Chondrocyte (in vitro differentiated cells): ENCODE results near the gene SKIC8. TPM values are rescaled to one million over a fixed set of nuclear protein-coding genes. Genes with fewer than 3 reads are reported as not detected.

Experiments used
- DNase-seq: peaks from one replicate; pipeline ENCODE4 v3.0.0; 2021; ENCODE audit warnings: mixed read lengths, low spot score
- H3K27ac Mint-ChIP-seq: one replicate; pipeline ENCODE4 v1.8.0; 2021; ENCODE audit warnings: mild to moderate bottlenecking, moderate library complexity, mixed read lengths; ENCODE audit not compliant: unreplicated experiment
- H3K27me3 Mint-ChIP-seq: 2 replicates; pipeline ENCODE4 v1.8.0; 2021; ENCODE audit warnings: low read depth, mixed read lengths
- H3K36me3 Mint-ChIP-seq: 2 replicates; pipeline ENCODE4 v1.8.0; 2021; ENCODE audit warnings: low read depth, mixed read lengths
- H3K4me1 Mint-ChIP-seq: 2 replicates; pipeline ENCODE4 v1.8.0; 2021; ENCODE audit warnings: low read depth, mild to moderate bottlenecking, mixed read lengths
- H3K4me3 Mint-ChIP-seq: one replicate; pipeline ENCODE4 v1.8.0; 2021; ENCODE audit warnings: mild to moderate bottlenecking, moderate library complexity, mixed read lengths; ENCODE audit not compliant: unreplicated experiment
- H3K9me3 Mint-ChIP-seq: 2 replicates; pipeline ENCODE4 v1.8.0; 2021; ENCODE audit warnings: low read depth, mixed read lengths
- total RNA-seq: library from RNA; stranded (reverse); gene quantifications from 3 replicates; pipeline ENCODE4 v1.2.1, GENCODE V29; 2021
- TF ChIP-seq, protein P1 (sequence below): fragments of 200-600 bp; sonication (generic); IDR thresholded peaks from 2 replicates; pipeline ENCODE4 v1.5.0; 2021; ENCODE audit warnings: antibody characterized with exemption, mild to moderate bottlenecking, moderate library complexity

Gene SKIC8
- total RNA-seq, 1 donor from 2014 or later = 35.1 TPM

DNA sequence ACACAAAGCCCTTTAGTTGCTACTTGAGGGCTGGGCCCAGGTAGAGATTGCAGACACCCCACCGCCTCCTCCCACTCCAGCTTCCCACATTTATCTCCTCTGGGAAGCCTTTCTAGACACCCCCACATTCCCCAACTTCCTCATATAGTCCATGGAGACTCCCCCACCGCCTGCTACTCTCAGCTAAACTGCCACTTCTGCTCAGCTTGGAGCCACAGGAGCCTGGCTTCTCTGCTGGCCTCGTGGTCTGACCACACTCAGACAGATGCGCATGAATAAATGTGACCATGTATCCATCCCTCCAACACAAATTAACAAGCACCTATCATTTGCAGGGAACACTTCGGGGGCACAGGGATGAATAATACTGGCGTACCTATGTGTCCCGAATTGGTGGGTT, 54.5 kb downstream of the SKIC8 start:
- Mint-ChIP-seq H3K4me1 (peaks cover 3% of the 10 kb centered on the region), H3K9me3 (no peaks in the 10 kb centered on the region), H3K36me3 (no peaks in the 10 kb centered on the region), H3K27ac (no peak overlapping the region), H3K4me3 (no peak overlapping the region), H3K27me3 (peaks cover 2% of the 10 kb centered on the region)
- TF ChIP-seq, protein P1, sequence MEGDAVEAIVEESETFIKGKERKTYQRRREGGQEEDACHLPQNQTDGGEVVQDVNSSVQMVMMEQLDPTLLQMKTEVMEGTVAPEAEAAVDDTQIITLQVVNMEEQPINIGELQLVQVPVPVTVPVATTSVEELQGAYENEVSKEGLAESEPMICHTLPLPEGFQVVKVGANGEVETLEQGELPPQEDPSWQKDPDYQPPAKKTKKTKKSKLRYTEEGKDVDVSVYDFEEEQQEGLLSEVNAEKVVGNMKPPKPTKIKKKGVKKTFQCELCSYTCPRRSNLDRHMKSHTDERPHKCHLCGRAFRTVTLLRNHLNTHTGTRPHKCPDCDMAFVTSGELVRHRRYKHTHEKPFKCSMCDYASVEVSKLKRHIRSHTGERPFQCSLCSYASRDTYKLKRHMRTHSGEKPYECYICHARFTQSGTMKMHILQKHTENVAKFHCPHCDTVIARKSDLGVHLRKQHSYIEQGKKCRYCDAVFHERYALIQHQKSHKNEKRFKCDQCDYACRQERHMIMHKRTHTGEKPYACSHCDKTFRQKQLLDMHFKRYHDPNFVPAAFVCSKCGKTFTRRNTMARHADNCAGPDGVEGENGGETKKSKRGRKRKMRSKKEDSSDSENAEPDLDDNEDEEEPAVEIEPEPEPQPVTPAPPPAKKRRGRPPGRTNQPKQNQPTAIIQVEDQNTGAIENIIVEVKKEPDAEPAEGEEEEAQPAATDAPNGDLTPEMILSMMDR = no peak
- no peak for DNase-seq

DNA sequence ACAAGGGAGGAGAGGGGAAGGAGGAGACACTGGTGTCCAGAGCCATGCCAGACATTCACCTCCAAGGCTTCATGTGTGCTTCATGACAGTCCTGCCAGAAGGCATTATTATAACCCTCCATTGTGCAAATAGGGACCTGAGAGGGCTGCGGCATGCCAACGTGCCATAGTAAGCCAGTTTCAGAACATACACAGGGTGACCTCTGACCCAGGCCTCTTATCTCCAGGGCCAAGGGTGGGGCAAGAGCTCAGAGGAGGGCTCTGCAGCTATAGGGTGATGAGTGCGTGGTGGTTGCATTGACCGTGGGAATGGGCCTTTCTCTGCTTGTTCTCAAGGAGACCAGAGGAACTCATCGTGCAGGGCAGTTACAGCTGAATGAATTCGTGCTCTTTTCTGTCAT, 55.3 kb downstream of the SKIC8 start:
- Mint-ChIP-seq H3K27me3 (peaks cover 2% of the 10 kb centered on the region), H3K27ac (no peak overlapping the region), H3K4me3 (no peak overlapping the region), H3K9me3 (no peaks in the 10 kb centered on the region), H3K4me1 (peaks cover 3% of the 10 kb centered on the region), H3K36me3 (no peaks in the 10 kb centered on the region)
- no peak for DNase-seq
- TF ChIP-seq, protein P1 = no peak

DNA sequence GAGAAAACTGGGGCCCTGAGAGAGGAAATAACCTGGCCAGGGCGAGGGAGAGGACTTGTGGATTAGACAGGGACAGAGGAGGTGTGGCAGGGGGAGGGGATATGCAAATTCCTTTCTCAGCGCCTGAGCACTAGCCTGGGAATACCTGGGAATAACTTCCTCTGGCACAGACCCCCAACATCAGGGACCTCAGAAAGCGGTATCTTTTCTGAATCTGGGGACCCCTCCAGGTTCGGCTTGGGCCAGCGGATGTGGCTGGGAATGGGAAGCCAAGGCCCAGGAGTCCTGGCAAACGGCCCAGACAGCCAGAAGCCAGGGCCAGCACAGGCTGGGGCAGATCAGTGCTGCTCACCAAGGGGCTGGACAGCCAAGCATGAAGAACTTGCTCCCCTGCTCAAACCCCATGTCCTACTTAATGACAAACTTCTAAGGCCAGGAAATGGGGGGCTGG, 55.9 kb downstream of the SKIC8 start:
- Mint-ChIP-seq H3K4me3 (no peak overlapping the region), H3K9me3 (no peaks in the 10 kb centered on the region), H3K4me1 (peaks cover 3% of the 10 kb centered on the region), H3K27ac (no peak overlapping the region), H3K27me3 (peaks cover 2% of the 10 kb centered on the region), H3K36me3 (no peaks in the 10 kb centered on the region)
- TF ChIP-seq, protein P1 = no peak
- no peak for DNase-seq

DNA sequence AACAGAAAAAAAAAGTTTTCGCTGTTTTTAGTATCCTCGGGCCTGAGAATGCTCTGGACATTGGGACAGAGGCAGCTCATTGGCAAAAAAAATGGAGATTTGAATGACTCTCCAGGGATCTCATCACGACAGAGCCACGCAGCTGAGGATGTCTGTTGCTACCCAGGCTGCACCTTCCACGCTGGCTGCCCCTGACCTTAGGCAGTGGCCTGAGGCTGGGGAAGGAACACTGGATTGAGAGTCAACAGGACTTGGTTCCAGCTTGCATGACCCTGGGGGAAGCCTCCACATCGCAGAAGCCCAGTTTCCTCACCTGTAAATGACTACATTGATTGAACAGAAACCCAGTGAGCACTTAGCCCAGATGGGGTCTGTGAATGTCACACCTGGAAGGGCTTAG, 56.4 kb downstream of the SKIC8 start:
- H3K4me1 Mint-ChIP-seq = peaks cover 3% of the 10 kb centered on the region
- TF ChIP-seq, protein P1 = no peak
- H3K9me3 Mint-ChIP-seq = no peaks in the 10 kb centered on the region
- H3K27ac Mint-ChIP-seq = no peak overlapping the region
- H3K36me3 Mint-ChIP-seq = no peaks in the 10 kb centered on the region
- H3K4me3 Mint-ChIP-seq = no peak overlapping the region
- DNase-seq = no peak
- H3K27me3 Mint-ChIP-seq = peaks cover 2% of the 10 kb centered on the region

DNA sequence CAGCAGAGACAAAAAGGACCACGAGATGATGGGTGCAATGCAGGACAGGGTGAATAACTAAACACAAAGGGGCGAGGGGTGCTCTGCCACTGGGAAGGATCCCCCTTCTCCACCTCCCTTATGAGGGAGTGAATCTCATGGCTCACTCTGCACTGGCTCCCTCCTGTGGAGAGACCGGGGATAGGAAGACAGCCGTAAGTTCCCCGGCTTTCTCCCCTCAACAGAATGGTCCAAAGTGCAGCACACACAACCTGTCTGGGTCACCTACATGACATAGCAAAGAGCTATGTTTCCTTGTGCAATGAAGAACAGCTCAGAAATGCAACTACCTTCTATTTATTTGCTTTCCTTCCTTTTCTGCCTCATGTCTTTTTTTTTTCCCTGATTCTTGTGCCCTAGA, 57.3 kb downstream of the SKIC8 start:
- Mint-ChIP-seq H3K27ac (no peak overlapping the region), H3K36me3 (no peaks in the 10 kb centered on the region), H3K9me3 (no peaks in the 10 kb centered on the region), H3K27me3 (peaks cover 2% of the 10 kb centered on the region), H3K4me3 (no peak overlapping the region), H3K4me1 (peaks cover 3% of the 10 kb centered on the region)
- DNase-seq = no peak
- TF ChIP-seq, protein P1 = peak; percentile 70
